AML-193 (cell line): Measurements from ENCODE around the gene RFFL.

Source experiments
- DNase-seq, 2 experiments: peaks; one replicate each; lab custom pipeline; 2025; lab: John Stamatoyannopoulos, UW

The RFFL gene

GRCh38 chr17:35080536-35080935 is 17.0 kb upstream of the RFFL start:
- DNase-seq: peak; percentile 41 to 42

DNA sequence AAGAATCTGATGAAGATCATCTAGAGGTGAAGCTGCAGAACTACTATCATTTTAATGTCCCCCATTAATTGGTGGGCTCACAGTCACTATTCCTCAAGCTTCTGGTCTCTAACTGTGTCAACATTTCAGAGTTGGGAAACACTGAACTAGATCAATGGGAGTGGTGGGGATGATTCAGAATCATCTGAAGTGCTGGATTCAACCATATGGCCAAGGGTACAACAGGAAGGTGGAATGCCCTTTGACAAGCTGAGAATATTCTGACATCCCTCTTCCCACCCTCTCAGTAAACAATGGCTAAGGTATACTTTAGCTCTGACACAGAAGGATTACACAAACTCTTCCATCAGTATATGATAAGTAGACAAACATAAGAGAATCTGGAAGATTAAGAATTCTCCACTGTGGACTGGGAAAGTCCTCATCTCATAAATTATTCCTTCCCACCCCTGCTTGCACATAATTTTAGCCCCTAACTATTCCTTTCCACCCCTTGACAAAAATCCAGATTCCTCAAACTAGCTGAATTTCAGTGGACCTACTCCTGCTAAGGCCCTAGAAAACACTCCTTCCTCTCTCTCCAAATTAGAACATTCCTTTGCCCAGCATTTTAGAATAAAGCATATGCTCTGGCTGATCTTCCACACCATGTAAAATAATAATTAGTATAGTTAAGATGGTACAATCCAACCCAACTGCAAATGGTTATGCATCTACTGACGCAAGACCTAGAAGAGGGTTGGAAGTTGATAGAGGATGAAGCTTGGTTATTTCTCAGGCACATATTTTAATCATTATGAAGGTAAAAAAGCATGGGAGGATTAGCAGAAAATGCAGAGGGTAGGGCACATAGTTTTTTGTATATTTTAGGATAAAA is 16.3 kb upstream of the RFFL start:
- DNase-seq: no peak

GRCh38 chr17:35076874-35077273 is 13.4 kb upstream of the RFFL start:
- no peak for DNase-seq

DNA sequence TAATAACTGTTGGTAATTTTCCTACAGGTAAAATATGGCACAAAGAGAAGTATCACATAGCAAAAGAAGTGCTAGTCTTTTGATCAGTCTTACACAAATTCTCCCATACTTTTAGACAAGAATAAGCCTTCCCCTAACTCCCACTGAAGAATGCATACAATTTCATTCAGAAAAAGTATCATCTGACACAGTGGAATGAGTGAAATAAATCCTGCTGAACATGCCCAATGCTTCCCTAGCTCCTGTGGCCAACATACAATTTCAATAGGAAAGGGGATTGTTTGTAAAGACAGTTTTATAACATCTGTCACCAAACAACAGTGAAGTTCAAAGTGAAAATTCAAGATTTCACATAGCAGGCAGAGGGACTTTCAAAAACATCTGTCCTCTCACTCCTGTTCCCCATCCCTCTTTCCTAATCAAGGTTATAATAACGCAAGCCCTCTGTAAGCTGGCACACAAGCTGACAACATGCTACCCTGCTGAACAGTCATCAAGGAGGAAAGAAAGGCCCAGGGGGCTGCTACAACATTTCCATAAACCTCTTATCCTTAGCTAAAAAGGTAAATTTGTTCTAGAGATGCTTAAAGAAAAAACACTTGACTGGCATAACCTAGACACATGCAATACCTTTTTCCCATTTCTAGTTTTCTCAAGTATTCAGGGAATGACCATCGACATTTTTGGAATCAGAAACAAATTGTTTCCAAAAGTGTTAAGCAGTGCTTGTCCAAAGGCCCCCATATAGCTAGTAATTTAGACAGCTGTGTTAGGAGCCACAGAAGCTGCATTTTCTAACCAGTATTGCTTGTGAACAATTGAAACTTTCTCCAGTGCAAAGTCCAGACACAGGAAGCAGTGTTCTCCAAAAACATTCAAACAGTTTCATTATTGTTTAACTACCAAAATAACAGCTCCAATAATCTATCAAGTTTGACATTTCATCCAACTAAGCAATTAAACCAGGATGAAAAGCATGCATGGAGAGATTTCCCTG is 11.5 kb upstream of the RFFL start:
- no peak for DNase-seq

DNA sequence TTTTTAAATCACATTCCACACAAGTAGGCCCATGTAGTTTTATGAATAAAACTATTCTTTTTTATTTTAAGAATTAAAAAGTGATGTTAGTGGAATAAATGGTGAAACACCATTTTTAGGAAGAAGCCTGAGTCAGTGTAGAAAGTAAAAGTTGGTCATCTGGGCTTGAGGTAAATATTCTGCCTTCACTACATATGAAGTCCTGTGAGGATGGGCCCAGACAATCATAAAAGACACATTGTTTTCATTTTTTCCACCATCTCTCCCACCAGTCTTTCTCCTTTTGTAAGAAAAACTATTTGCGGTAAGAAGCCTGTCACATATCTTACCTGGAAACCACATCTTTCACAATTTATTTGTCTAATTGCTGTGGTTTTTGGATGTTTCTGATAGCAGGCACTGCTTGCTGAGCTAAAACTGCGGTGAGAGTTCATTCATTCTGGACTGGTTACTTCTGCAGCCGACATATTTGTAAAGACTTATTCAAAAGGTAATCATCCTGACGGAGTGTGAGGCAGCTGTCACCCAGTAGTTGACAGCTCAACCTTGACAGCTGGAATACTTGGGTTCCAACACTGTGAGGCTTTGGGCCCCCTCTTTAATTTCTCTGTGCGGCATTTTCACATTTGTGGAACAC is 10.6 kb upstream of the RFFL start:
- no peak for DNase-seq

DNA sequence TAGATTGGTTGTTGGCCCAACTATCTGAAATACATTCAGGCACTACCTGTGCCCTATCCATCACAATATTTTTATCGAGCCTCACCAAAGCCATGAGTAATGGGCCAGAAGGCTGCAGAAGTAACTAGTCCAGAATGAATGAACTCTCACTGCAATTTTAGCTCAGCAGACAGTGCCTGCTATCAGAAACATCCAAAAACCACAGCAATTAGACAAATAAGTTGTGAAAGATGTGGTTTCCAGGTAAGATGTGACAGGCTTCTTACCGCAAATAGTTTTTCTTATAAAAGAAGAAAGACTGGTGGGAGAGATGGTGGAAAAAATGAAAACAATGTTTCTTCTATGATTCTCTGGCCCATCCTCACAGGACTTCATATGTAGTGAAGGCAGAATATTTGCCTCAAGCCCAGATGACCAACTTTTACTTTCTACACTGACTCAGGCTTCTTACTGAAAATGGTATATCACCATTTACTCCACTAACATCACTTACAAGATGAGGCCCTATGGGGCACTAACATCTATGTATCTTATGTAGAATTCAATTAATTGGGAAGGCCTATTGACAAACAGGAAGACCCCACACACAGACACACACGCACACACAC is 9.8 kb upstream of the RFFL start:
- DNase-seq: no peak

GRCh38 chr17:35069311-35069710 is 5.8 kb upstream of the RFFL start:
- DNase-seq: no peak

DNA sequence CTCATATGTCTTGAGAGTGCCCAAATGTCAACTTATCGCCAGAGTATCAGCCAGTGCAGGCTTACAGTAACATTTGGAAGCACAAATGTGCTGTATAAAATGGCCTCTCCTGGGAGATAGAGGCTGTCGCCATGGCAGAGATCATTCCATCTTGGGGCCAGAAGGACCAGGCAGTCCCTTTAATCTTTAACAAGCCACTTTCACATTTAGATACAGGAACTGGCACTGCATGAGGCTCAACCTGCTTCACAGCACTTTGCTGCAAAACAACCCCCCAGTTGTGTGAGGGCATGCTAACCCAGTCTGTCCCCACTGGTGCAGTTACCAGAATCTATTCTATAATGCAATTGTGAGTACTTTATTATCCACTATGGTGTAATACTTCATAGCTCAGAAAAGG is 4.7 kb upstream of the RFFL start:
- no peak for DNase-seq

- no peak for DNase-seq
These were observed 2.4 kb upstream of the RFFL start for GRCh38 chr17:35065880-35066279.

DNA sequence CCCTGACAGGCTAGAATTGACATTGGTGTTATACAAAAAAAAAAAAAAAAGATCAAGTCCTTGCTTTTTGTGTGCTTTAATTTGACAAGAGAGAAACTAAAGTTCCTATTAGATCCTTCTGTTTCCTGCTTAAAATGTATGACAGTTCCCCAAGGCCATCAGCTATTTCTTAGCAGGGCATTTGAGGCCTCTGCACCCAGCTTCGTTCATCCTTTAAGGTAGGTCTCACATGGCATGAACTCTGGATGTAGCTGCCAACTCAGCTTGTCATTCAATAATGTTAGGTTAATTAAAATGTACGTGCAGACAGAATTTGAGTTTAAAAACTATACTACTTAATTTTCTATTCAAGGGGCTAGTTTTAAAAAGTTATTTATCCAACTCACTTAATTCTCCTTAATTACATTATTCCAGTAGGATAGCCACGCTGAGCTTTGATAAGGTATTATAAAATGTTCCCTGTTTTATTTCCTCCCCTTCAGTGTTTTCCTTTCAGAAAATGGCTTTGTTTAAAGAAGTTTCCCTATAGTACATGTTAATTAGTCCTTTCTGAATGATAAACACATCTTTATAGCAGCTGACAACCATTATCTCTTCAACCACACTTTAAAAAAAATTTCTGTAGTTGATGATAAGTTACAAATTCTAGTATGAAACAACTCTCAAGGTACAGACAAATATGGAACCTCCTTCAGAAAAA is 1.2 kb upstream of the RFFL start:
- DNase-seq: no peak

- DNase-seq: no peak
These were observed 1.2 kb downstream of the RFFL start for GRCh38 chr17:35062308-35062707.

- no peak for DNase-seq
These were observed 6.1 kb downstream of the RFFL start for GRCh38 chr17:35057332-35057915.

GRCh38 chr17:35056013-35056412 is 7.5 kb downstream of the RFFL start:
- DNase-seq: no peak

DNA sequence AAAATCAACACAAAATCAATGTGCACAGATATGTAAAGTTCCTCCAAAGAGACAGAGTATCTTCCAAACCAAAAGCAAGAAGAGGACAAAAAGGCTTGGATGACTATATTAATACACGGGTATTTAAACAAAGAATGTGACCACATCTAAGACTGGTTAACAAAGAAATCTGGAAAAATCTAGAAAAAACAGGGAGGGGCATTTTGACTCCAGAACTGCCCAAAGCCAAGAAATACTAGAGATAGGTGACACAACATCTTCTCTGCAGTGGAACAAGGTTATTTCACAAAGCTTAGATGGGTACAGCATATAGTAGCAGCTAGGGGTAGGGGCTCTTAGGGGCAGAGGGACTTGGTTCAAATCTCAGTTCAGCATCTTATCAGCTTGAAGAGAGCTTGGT is 10.3 kb downstream of the RFFL start:
- no peak for DNase-seq

DNA sequence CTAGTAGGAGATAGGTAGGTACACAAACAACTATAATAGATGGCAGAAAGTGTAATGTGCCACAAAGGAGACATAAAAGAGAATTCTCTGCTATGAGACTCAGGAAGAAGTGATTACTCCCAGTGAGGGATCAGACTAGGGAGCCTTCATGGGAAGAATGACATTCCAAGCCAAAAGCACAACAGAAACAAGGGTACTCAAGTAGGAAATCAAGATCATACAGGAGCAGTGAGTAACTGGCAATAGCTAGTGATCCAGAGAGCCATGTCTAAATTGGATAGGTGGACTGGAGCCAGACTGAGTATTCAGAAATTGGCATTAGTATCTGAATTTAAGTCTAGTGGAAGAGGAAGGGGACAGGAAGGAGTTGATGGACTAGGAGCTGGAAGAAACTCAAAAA is 10.7 kb downstream of the RFFL start:
- no peak for DNase-seq

DNA sequence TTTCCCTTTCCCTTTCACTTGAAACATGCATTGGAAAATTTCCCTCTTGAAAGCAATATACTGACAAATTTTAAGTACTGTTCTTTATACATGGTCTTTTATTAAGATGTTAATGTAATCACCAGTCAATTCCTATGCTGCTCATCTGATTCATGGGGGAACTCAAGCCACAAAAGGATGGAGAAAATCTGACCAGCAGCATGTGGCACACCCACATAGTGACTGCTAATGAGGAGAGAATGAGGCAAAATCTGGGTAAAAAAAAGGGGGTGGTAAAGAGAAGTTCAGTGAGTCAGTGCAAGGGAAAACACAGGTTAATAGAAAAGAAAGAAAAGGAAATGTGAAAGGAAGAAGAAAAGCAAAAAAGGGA is 11.3 kb downstream of the RFFL start:
- DNase-seq: no peak

GRCh38 chr17:35051579-35052240 is 11.8 kb downstream of the RFFL start:
- peak; percentile 49 to 55 for DNase-seq

- DNase-seq: peak; percentile 86 to 91
These were observed 12.3 kb downstream of the RFFL start for GRCh38 chr17:35051183-35051578.

GRCh38 chr17:35050170-35050569 is 13.3 kb downstream of the RFFL start:
- DNase-seq: no peak

DNA sequence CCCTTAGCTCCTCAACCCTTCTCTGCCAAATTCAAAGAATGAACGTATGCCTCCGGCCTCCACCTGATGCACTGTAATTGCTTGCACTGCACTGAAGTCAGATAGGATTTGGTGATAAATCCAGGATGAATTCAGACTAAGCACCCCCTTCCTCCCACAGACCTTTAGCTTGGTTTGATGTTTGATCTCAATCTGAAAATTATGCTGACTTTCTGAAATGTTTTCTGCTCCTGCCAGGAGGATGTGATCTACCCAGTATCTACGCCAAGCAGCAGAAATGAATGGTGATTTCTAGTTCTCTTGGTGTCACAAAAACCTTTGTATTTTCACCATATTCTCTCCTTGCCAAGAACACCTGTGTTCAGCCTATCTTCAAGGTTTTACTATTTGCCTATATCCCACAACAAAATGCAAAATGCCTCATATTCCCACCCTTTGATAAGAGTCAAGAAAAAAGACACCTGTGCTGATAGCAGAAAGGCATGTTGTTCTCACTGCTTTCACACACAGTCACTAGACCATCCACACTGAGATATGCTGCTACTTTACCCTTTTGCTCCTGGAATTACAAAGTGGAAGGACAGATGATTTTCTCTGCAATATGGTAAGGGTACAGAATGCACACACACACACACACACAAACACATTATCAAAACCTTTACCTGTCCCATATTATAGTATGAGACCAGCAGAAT is 14.7 kb downstream of the RFFL start:
- DNase-seq: no peak
